ENCODE data around the gene CDKN2B. TPM values are rescaled to one million over a fixed set of nuclear protein-coding genes. Genes with fewer than 3 reads are reported as not detected.
A peak's percentile ranks its signal among the peaks of the same experiment; 100 is the strongest.

The CDKN2B gene
- total RNA-seq, 3 donors from 2014 or later: 7.3 to 70.1 (median 18.4) TPM

DNA sequence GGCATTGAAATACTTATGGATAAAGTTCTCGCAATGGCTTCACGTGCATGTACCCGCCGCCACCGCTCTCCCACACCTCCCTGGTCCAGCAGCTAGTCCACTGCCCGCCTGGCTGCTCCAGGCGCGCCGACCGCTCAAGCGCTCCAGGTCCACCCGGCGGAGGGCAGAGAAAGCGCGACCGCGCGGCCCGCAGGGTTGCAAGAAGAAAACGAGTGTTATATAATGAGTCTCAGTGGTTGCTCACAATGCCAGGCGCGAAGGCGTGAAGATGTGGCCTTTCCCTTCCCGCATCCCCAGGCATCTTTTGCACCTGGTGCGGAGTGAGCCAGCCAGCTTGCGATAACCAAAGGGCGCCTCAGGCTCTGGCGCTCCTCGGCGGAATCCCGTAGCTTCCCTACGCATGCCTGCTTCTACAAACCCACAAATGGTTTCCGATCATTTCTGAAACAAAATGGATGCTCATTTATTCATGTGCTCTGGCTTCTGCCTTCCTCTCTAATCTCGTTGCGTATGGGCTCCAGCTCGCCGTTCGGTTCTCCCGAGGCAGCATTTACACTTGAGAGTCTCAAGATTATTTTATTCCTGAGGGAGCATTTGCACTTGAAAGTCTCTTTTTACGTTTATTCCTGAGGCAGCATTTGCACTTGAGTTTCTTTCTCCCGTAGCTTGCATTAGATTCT, 40.6 kb downstream of the CDKN2B start:
- intact Hi-C loops (cut with DNase I; ENCODE audit: low total_unique reads): no loop called here
- TF ChIP-seq POLR2AphosphoS5 (IDR thresholded peaks at IDR 0.05): no peak
- no peak for TF ChIP-seq CTCF (IDR thresholded peaks at IDR 0.05)
- TF ChIP-seq POLR2A (IDR thresholded peaks at IDR 0.05): no peak
- Histone ChIP-seq H3K27ac (no peak overlapping the region), H3K27me3 (peaks cover 4 to 87% of the 10 kb centered on the region in 2 donors), H3K9me3 (peaks cover 0 to 1% of the 10 kb centered on the region in 2 donors), H3K4me3 (no peak overlapping the region), H3K4me1 (no peaks in the 10 kb centered on the region), H3K36me3 (no peaks in the 10 kb centered on the region)
- DNase-seq (ENCODE audit: low spot score in 2 of 2): no peak

DNA sequence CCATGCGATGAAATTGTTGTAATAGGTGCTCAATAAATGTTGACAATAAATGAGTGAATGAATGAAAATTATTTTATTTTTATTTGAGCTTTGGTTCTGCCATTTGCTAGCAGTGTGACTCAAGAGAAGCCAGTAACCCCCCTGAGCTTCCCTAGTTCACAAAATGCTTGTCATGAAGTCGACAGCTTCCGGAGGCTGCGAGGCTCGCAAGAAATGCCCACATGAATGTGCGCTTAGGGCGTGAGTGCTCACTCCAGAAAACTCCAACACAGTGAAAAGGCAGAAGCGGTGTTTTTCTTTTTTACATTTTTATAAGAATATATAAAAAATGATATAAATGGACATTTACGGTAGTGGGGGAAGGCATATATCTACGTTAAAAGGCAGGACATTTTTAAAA, 41.4 kb downstream of the CDKN2B start:
- intact Hi-C loops (cut with DNase I; ENCODE audit: low total_unique reads): no loop called here
- no peak for DNase-seq (ENCODE audit: low spot score in 2 of 2)
- Histone ChIP-seq H3K27ac (no peak overlapping the region), H3K36me3 (no peaks in the 10 kb centered on the region), H3K4me1 (no peaks in the 10 kb centered on the region), H3K9me3 (peaks cover 0 to 5% of the 10 kb centered on the region in 2 donors), H3K4me3 (no peak overlapping the region), H3K27me3 (peaks cover 4 to 79% of the 10 kb centered on the region in 2 donors)
- TF ChIP-seq CTCF (IDR thresholded peaks at IDR 0.05): no peak
- no peak for TF ChIP-seq POLR2AphosphoS5 (IDR thresholded peaks at IDR 0.05)
- no peak for TF ChIP-seq POLR2A (IDR thresholded peaks at IDR 0.05)

GRCh38 chr9:21967169-21967568, 41.9 kb downstream of the CDKN2B start:
- TF ChIP-seq POLR2AphosphoS5 (IDR thresholded peaks at IDR 0.05): no peak
- no peak for TF ChIP-seq POLR2A (IDR thresholded peaks at IDR 0.05)
- TF ChIP-seq CTCF (IDR thresholded peaks at IDR 0.05): no peak
- Histone ChIP-seq H3K36me3 (no peaks in the 10 kb centered on the region), H3K4me3 (no peak overlapping the region), H3K9me3 (peaks cover 0 to 5% of the 10 kb centered on the region in 2 donors), H3K27me3 (peaks cover 4 to 74% of the 10 kb centered on the region in 2 donors), H3K27ac (no peak overlapping the region), H3K4me1 (no peaks in the 10 kb centered on the region)
- intact Hi-C loops (cut with DNase I; ENCODE audit: low total_unique reads): no loop called here
- no peak for DNase-seq (ENCODE audit: low spot score in 2 of 2)

DNA sequence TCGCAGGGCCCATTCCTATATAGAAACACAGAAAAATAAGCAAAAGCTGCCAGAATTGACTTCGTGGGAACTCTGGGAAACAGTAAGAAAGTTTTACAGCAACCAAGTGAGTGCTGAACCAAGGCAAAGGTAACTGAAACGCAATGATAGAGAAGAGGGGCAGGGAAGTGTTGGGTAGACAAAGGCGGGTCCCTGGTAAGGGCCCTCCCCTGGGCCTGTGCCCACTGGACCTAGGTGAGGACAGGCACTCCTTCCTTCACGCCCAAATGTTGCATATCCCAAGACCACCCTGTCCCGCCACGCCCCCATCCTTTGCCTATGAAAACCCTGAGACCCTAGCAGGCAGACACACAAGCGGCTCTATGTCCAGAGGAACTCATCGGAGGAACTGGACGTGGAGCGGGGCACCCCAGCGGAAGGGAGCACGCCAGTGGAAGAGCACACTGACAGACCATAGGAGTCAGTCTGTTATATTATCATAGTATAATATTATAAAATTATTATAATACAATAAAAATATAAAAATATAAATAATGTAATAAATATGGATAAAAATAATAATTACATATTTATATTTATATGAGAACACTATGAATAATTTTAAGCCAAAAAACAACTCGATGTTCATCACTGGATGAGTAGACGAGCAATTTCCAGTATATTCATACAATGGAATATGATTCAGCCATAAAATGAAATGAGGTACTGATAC, 42.8 kb downstream of the CDKN2B start:
- TF ChIP-seq CTCF (IDR thresholded peaks at IDR 0.05): no peak
- no peak for TF ChIP-seq POLR2A (IDR thresholded peaks at IDR 0.05)
- TF ChIP-seq POLR2AphosphoS5 (IDR thresholded peaks at IDR 0.05): no peak

DNA sequence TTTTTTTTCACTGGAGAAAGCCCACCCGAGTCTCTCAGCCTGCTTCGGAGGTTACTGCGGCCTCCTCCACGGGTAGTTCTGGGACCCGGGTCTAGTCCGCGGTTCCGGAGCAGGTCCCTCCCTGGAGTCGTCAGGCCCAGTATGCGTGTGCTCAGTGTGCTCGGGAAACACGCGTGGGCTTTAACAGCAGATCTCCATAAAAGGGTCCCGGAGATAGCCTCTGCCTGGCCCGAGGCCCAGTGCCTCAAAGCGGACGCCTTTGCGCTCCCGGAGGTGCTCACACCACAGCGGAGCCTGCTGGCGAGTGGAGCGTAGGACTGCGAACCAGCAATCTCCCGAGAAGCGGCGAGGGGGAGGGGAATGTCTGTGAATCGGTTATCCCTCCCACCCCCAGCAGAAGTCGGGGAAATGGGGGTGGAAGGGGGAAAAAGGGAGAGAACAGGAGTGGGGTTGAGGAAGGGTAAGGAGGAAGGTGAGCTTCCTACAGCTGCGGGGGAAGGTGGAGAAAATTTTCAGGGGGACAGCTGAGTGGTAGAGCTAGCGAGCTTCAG, 43.6 kb downstream of the CDKN2B start:
- H3K27me3 ChIP-seq: peaks cover 0 to 57% of the 10 kb centered on the region in 2 donors

More for the DNA sequence above, 42.8 kb downstream of the CDKN2B start:
- intact Hi-C loops (cut with DNase I; ENCODE audit: low total_unique reads): no loop called here
- no peak for DNase-seq (ENCODE audit: low spot score in 2 of 2)
- no peaks in the 10 kb centered on the region for H3K4me1 ChIP-seq
- H3K36me3 ChIP-seq: no peaks in the 10 kb centered on the region
- no peak overlapping the region for H3K27ac ChIP-seq
- H3K27me3 ChIP-seq: peaks cover 4 to 65% of the 10 kb centered on the region in 2 donors
- H3K4me3 ChIP-seq: no peak overlapping the region
- H3K9me3 ChIP-seq: peaks cover 0 to 5% of the 10 kb centered on the region in 2 donors

More for the DNA sequence above, 43.6 kb downstream of the CDKN2B start:
- Histone ChIP-seq H3K9me3 (peaks cover 0 to 5% of the 10 kb centered on the region in 2 donors), H3K4me3 (peak overlapping the region; percentile 21 to 58 (median 37)), H3K27ac (no peak overlapping the region), H3K36me3 (no peaks in the 10 kb centered on the region), H3K4me1 (no peaks in the 10 kb centered on the region)
- TF ChIP-seq CTCF (IDR thresholded peaks at IDR 0.05) (peak in 1 of 3 donors; percentile 25), POLR2A (IDR thresholded peaks at IDR 0.05) (no peak)
- intact Hi-C loops (cut with DNase I; ENCODE audit: low total_unique reads): no loop called here
- DNase-seq (ENCODE audit: low spot score in 2 of 2): no peak

Measured in breast epithelium (tissue), 4 donors.